Activated CD8-positive, alpha-beta memory T cell treated with anti-CD3 and anti-CD28 coated beads, Interleukin-2, amount 50 U/mL, for 48 hours (primary cell): ENCODE measurements around the gene ANAPC5.
"Not testable (repeated sequence)": the region's sequence is repeated elsewhere in the genome, so short reads cannot be mapped to it uniquely, and the experiment has no call there.

Source experiments
- DNase-seq: peaks from one replicate; pipeline ENCODE4 v3.0.0-alpha.2; 2020

The ANAPC5 gene

GRCh38 chr12:121351820-121352681 is at the start of gene ANAPC5:
TSS of gene ANAPC5 (minus strand) at chr12:121352411. CDS start at chr12:121352340, 71 bp downstream.
- DNase-seq, result peak; percentile 89

DNA sequence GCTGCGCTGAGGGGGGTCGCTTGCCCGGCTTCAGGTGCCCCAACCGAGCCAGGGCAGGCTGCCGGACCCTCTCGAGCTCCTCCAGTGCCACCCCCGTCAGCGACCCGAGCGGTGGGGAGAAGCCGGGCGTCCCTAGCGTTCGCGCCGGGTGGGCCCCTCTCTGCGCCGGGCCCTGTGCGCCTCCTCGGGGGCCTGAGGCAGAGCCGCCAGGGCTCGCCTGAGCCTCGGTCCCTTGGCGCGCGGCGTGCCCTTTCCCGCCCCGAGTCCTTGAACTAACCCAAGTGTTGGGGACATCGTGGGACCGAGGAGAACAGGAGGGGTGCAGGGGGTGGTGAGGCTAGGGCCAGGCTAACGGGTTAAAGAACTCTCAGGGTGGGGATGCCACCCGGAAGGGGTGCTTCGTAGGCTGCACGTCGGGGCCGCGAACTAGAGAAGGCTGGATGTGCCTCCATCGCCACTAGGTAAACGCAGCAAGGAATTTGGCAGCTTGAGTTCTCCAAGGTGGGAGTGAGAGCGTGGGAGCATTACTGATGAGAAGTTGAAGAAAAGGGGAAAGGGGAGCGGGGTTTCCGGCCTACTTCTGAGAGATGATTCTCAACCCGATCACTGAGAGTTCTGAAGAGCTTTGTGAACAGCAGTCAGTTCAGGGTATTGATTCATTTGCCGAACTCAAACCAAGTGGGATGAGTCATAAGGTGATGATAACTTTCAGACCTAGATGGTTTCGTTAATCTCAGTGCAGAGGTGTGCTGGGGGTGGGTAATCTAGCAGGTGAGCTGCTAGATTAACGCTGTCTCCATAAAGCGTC is 48.3 kb upstream of the ANAPC5 start:
- peak; percentile 83 for DNase-seq

DNA sequence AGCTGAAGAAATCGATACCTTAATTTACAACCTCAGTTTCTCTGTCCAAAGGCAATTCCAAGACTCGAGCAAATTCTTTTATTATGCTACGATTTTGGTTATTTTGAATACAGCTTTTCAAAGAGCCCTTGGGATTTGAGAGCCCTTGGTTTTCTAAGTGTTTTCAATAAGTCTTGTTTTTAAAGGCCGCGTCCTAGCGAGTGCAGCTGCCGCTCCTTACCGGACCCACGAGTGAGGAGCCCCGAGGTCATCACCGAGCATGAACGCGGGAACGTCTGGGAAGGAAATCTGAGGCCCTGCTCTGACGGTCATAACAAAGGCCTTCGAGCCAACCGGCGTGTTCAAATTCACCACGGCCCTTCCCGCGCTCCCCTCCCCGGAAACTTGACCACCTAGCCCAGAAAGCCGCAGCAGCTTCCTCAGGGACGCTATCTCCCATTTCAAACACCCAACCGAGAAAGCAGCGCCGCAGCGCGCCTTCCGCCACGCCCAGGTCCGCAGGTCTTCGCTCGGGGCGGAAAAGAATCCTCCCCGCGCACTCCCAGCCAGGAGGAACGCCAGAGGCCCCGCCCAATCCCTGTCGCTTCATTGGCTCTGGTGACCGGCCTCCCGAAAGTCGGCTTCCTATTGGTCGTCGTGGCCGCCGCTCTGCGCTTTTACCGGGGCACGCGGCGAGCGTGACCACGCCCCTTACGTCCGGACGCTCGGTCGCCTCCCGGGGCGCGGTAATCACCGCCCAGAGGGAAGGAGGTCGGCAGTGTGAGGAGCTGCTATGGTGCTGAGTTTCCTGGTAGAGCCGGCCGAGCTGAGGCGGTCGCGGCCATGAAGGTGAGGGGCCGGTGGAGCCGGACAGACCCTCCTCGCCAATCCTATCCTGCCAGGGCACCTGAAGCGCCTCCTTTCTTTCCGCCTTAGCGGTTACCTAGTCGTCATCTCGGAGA is 47.5 kb upstream of the ANAPC5 start, which contains the start of gene RNF34:
TSS of gene RNF34 (plus strand) at position 728 of the 941 bp plus-strand sequence. CDS start at position 823, 95 bp downstream.
- DNase-seq, result peak; percentile 97

- no peak for DNase-seq
Observed at GRCh38 chr12:121398355-121398754, 46.1 kb upstream of the ANAPC5 start.

DNA sequence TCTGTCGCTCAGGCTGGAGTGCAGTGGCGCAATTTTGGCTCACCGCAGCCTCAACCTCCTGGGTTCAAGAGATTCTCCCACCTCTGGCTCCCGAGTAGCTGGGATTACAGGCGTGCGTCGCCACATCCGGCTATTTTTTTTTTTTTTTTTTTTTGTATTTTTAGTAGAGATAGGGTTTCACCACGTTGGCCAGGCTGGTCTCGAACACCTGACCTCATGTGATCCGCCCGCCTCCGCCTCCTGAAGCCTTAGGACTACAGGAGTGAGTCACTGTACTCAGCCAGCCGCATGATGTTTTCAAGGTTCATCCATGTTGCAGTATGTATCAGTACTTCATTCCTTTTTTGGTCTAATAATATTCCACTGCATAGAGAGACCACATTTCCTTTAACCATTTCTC is 45.3 kb upstream of the ANAPC5 start:
- DNase-seq, result peak; percentile 39

GRCh38 chr12:121392325-121392716 is 40.1 kb upstream of the ANAPC5 start:
- DNase-seq, result no peak

DNA sequence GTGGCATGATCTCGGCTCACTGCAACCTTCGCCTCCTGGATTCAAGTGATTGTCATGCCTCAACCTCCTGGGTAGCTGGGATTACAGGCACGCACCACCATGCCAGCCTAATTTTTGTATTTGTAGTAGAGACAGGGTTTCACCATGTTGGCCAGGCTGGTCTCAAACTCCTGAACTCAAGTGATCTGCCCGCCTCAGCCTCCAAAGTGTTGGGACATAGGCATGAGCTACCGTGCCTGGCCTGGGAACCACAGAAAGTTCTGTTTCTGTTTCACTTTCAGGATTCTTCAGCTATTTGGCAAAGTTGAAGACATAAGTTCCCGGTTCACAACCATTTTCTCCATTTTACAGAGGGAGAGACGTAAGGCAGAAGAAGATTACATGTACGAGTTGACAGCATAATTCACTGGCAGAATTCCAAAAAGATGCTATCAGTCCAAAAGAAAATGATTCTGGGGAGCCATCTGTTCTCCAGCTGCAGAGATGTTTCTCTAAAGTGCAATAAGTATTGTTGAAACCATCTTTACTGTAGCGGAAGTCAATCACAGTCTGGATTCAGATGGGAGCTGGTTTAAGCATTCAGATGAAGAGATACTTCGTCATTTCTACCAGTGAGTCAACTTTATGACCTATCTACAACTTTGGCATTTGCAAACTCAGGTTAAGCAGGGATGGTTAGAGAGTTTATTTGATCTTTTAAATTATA is 39.6 kb upstream of the ANAPC5 start:
- DNase-seq, result peak; percentile 56

DNA sequence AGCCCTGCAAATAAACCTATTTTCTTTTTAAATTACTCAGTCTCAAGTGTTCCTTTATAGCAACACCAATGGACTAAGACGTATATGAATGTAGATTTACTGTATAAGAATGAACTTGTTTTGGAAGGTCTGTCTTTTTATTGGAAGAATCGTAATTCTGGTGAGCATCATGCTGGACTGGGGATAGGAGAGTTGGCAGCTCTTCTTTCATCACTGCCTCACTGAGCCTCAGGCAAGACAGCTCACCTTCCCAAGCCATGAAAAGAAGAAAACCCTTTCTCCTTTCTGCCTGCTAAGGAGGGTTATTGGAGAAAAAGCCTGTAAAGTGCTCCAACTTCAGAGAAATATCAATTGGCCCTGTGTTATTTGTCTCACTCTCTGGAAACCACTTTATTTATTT is 38.6 kb upstream of the ANAPC5 start:
- DNase-seq, result no peak

DNA sequence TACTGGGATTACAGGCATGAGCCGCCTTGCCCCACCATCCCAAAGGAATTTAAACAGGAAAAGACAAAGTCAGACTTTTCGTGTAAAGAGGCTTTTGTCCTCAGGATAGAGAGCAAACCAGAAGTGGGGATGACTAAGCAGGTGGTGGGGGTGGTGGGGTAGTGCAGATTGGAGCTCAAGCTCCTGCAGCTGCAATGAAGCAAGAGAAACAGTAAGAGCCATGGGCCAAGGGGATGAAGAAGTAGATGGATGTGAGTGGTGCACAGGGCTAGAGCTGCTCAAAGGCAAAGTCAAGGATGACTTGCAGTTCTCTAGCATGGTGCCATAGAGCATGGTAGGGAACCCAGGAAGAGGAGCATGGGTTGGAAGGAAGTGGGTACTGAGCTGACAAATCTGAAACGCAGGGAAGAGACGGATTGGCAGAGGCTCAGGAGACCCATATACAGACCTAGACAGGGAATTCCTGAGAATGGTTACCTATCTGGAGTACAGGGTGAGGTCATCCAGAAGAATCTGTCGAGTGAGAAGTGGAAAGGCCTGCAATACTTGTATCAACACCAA is 36.3 kb upstream of the ANAPC5 start:
- DNase-seq, result no peak

DNA sequence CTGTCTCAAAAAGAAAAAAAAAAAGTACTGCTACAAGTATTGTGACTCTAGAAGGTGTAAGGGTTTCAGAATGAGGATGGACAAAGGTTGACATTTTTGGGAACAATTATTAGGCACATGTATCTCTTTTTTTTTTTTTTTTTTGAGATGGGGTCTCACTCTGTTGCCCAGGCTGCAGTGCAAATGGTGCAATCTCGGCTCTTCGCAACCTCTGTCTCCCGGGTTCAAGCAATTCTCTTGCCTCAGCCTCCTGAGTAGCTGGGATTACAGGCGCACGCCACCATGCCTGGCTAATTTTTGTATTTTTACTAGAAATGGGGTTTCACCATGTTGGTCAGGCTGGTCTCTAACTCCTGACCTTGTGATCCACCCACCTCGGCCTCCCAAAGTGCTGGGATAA is 32.7 kb upstream of the ANAPC5 start:
- not testable (repeated sequence) for DNase-seq

- no peak for DNase-seq
Observed at GRCh38 chr12:121383601-121384021, 31.4 kb upstream of the ANAPC5 start.

GRCh38 chr12:121379945-121380344 is 27.7 kb upstream of the ANAPC5 start:
- no peak for DNase-seq

DNA sequence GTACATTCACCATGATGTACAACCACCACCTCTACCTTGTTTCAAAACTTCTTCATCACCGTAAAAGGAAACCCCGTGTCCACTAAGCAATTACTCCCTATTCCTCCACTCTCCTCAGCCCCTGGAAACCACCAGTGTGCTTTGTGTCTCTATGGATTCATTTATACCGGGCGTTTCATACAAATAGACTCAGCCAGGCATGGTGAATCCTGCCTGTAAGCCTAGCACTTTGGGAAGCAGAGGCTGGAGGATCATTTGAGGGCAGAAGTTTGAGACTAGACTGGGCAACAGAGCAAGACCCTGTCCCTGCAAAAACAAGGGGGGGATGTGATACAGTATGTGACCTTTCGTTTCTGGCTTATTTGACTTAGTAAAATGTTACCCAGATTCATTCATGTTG is 26.5 kb upstream of the ANAPC5 start:
- DNase-seq, result no peak

DNA sequence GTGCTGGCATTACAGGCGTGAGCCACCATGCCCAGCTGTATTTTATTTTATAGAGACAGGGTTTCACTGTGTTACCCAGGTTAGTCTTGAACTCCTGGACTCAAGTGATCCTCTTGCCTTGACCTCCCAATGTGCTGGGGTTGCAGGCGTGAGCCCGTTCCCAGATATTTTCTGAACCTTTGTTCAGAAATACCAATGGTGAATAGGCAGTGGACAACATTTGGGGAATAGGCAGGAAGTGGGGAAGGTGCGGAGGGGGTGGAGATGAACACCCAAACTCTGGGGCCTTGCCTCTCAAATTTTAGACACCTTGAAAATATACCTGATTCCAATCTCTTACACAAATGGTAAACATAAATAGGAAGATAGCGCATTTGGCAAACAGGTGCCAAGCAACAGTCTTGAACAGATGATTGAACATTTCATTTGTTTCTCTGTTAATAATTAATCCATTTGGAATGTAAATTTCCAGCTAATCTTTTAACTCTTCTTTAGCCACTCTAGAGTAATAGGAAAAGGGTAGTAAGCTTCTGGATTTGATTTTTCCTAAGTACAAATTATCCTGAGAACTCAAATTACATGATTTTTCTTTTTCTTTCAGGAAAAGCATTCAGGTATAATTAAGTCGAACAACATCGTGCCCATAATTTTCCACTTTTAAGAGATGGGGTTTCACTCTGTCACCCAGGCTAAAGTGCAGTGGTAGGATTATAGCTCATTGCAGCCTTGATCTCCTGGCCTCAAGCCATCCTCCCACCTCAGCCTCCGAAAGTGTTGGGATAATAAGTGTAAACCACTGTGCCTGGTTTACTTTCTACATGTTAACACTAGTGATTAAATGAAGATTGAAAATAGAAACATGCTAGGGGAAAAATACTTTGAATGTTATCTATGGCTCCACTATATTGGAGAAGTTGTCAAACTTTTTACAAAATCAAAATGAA is 24.8 kb upstream of the ANAPC5 start:
- no peak for DNase-seq

- DNase-seq, result not testable (repeated sequence)
Observed at GRCh38 chr12:121374945-121375584, 22.9 kb upstream of the ANAPC5 start.

GRCh38 chr12:121374336-121374735 is 22.1 kb upstream of the ANAPC5 start:
- not testable (repeated sequence) for DNase-seq

DNA sequence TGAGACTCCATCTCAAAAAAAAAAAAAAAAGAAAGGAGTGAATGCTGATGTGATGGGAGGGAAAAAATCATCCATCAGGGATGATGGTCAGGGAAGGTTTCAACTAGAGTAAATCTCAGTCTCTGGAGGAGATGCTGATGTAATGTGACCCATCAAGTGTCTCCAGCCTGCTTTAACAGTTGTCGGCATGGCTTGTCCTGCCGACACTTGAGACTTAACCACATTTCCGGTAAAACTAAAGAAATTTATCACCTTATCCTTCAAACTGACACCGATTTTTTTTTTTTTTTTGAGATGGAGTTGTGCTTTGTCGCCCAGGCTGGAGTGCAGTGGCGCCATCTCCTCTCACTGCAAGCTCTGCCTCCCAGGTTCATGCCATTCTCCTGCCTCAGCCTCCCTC is 21.5 kb upstream of the ANAPC5 start:
- no peak for DNase-seq

- no peak for DNase-seq
Observed at GRCh38 chr12:121371404-121371803, 19.2 kb upstream of the ANAPC5 start.

DNA sequence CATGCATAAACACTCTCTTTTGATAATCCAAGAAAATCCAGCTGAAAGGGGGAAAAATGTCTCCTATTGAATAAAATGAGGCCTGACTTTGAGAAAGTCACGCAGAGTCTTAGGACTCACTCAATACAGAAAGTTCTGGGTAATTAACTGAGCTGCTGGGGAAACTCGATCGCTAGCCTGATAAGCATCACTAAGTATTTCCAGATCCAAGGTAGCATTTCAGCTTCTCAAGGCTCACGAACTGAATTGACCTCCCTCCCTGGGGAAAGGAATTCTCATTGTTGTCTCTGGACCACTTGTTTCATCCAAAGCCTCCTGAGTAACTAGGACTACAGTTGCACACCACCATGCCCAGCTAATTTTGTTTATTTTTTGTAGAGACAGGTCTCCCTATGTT is 13.8 kb upstream of the ANAPC5 start:
- DNase-seq, result no peak
